ENCODE data around the gene ZNFX1. TPM values are rescaled to one million over a fixed set of nuclear protein-coding genes. Genes with fewer than 3 reads are reported as not detected.
"Not testable (repeated sequence)": the region's sequence is repeated elsewhere in the genome, so short reads cannot be mapped to it uniquely, and the experiment has no call there.

The ZNFX1 gene
- total RNA-seq, 1 donor, result 61.5 TPM

DNA sequence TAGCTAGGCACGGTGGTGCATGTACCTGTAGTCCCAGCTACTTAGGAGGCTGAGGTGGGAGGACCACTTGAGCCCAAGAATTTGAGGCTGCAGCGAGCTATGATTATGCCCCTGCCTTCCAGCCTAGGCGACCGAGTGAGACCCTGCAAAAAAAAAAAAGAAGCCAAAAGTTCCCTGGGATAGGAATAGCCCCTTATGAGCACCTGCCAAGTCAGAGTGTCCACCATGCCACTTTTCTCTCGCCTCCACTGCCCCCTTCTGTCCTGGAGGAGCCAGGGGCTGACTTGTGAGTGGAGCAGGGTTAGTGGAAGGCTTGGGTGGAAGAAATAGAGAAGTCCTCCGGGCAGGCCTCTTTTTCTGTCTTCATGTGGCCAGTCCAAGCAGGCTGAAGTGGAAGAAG is 70.8 kb downstream of the ZNFX1 start:
- Histone ChIP-seq H3K79me2 (ENCODE audit: insufficient read depth, low read length) (no peaks in the 10 kb centered on the region), H2AFZ (ENCODE audit: low read length) (no peak overlapping the region), H3K4me2 (ENCODE audit: insufficient read depth, low read length) (no peak overlapping the region)

DNA sequence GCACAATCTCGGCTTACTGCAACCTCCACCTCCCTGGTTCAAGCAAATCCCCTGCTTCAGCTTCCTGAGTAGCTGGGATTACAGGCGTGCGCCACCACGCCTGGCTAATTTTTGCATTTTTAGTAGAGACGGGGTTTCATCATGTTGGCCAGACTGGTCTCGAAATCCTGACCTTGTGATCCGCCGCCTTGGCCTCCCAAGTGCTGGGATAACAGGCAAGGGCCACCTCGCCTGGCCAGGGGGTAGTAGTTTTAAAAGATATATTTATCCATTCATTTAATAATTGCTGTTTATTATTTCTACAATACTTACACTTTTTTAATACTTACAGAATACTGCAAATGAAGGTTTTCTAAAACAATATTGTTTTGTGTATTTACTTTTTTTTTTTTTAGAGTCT is 74.1 kb downstream of the ZNFX1 start:
- TF ChIP-seq, protein P1, sequence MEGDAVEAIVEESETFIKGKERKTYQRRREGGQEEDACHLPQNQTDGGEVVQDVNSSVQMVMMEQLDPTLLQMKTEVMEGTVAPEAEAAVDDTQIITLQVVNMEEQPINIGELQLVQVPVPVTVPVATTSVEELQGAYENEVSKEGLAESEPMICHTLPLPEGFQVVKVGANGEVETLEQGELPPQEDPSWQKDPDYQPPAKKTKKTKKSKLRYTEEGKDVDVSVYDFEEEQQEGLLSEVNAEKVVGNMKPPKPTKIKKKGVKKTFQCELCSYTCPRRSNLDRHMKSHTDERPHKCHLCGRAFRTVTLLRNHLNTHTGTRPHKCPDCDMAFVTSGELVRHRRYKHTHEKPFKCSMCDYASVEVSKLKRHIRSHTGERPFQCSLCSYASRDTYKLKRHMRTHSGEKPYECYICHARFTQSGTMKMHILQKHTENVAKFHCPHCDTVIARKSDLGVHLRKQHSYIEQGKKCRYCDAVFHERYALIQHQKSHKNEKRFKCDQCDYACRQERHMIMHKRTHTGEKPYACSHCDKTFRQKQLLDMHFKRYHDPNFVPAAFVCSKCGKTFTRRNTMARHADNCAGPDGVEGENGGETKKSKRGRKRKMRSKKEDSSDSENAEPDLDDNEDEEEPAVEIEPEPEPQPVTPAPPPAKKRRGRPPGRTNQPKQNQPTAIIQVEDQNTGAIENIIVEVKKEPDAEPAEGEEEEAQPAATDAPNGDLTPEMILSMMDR (IDR thresholded peaks at IDR 0.05; ENCODE audit: extremely low read depth, low read depth, low read length), result no peak
- no peaks in the 10 kb centered on the region for H4K20me1 ChIP-seq (ENCODE audit: insufficient read depth, low read length)
- H3K27ac ChIP-seq (ENCODE audit: low read depth, low read length), result no peak overlapping the region
- H3K4me2 ChIP-seq (ENCODE audit: insufficient read depth, low read length), result no peak overlapping the region
- no peaks in the 10 kb centered on the region for H3K27me3 ChIP-seq (ENCODE audit: insufficient read depth, low read length)
- no peaks in the 10 kb centered on the region for H3K79me2 ChIP-seq (ENCODE audit: insufficient read depth, low read length)
- DNase-seq (ENCODE audit: insufficient read length, low spot score, missing footprints), result no peak
- no peaks in the 10 kb centered on the region for H3K9me3 ChIP-seq (ENCODE audit: low read depth, low read length)
- no peaks in the 10 kb centered on the region for H3K4me1 ChIP-seq (ENCODE audit: insufficient read depth, low read length)
- no peak overlapping the region for H2AFZ ChIP-seq (ENCODE audit: low read length)
- H3K36me3 ChIP-seq (ENCODE audit: insufficient read depth, low read length), result no peaks in the 10 kb centered on the region
- no peak overlapping the region for H3K4me3 ChIP-seq (ENCODE audit: insufficient read depth, low read length)

More for the DNA sequence above, 70.8 kb downstream of the ZNFX1 start:
- Histone ChIP-seq H3K4me3 (ENCODE audit: insufficient read depth, low read length) (no peak overlapping the region), H3K36me3 (ENCODE audit: insufficient read depth, low read length) (no peaks in the 10 kb centered on the region), H3K27me3 (ENCODE audit: insufficient read depth, low read length) (no peaks in the 10 kb centered on the region), H3K27ac (ENCODE audit: low read depth, low read length) (no peak overlapping the region), H3K4me1 (ENCODE audit: insufficient read depth, low read length) (no peaks in the 10 kb centered on the region), H3K9me3 (ENCODE audit: low read depth, low read length) (no peaks in the 10 kb centered on the region), H4K20me1 (ENCODE audit: insufficient read depth, low read length) (no peaks in the 10 kb centered on the region)
- TF ChIP-seq, protein P1 (IDR thresholded peaks at IDR 0.05; ENCODE audit: extremely low read depth, low read depth, low read length), result no peak
- DNase-seq (ENCODE audit: insufficient read length, low spot score, missing footprints), result no peak

DNA sequence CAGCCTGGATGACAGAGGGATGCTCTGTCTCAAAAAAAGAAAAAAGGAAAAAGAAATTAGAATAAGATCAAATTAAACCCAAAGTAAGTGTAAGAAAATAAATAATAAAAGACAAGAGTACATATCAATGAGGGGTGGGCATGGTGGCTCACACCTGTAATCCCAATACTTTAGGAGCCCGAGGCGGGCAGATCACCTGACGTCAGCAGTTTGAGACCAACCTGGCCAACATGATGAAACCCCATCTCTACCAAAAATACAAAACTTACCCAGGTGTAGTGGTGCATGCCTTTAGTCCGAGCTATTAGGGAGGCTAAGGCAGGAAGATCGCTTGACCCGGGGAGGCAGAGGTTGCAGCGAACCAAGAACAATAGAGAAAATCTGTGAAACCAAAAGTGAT is 74.8 kb downstream of the ZNFX1 start:
- no peaks in the 10 kb centered on the region for H3K27me3 ChIP-seq (ENCODE audit: insufficient read depth, low read length)
- H3K36me3 ChIP-seq (ENCODE audit: insufficient read depth, low read length), result no peaks in the 10 kb centered on the region
- H3K4me1 ChIP-seq (ENCODE audit: insufficient read depth, low read length), result no peaks in the 10 kb centered on the region
- H4K20me1 ChIP-seq (ENCODE audit: insufficient read depth, low read length), result no peaks in the 10 kb centered on the region
- TF ChIP-seq, protein P1 (IDR thresholded peaks at IDR 0.05; ENCODE audit: extremely low read depth, low read depth, low read length), result no peak
- no peak overlapping the region for H3K4me3 ChIP-seq (ENCODE audit: insufficient read depth, low read length)
- no peaks in the 10 kb centered on the region for H3K79me2 ChIP-seq (ENCODE audit: insufficient read depth, low read length)
- H3K27ac ChIP-seq (ENCODE audit: low read depth, low read length), result no peak overlapping the region
- no peak overlapping the region for H3K4me2 ChIP-seq (ENCODE audit: insufficient read depth, low read length)
- no peak for DNase-seq (ENCODE audit: insufficient read length, low spot score, missing footprints)
- no peaks in the 10 kb centered on the region for H3K9me3 ChIP-seq (ENCODE audit: low read depth, low read length)
- no peak overlapping the region for H2AFZ ChIP-seq (ENCODE audit: low read length)

DNA sequence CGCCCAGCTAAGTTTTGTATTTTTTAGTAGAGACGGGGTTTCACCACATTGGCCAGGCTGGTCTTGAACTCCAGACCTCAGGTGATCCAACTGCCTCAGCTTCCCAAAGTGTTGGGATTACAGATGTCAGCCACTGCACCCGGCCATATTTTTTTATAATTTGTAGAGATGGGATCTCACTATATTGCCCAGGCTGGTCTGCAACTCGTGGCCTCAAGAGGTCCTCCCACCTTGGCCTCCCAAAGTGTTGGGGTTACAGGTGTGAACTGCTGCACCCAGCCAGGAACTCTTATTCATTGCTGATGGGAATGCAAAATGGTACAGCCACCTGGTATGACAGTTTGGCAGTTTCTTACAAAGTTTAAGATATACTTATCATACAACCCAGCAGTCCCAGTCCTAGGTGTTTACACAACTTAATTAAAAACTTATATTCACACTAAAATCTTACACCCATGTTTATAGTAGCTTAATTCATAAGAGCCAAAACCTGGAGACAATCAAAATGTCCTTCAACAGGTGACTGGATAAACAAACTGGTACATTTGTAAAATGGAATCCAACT is 78.0 kb downstream of the ZNFX1 start:
- TF ChIP-seq, protein P1 (IDR thresholded peaks at IDR 0.05; ENCODE audit: extremely low read depth, low read depth, low read length), result no peak
- Histone ChIP-seq H3K79me2 (ENCODE audit: insufficient read depth, low read length) (no peaks in the 10 kb centered on the region), H2AFZ (ENCODE audit: low read length) (no peak overlapping the region), H3K27ac (ENCODE audit: low read depth, low read length) (no peak overlapping the region), H3K4me3 (ENCODE audit: insufficient read depth, low read length) (no peak overlapping the region), H3K36me3 (ENCODE audit: insufficient read depth, low read length) (no peaks in the 10 kb centered on the region), H3K27me3 (ENCODE audit: insufficient read depth, low read length) (no peaks in the 10 kb centered on the region), H3K4me1 (ENCODE audit: insufficient read depth, low read length) (no peaks in the 10 kb centered on the region), H4K20me1 (ENCODE audit: insufficient read depth, low read length) (no peaks in the 10 kb centered on the region), H3K9me3 (ENCODE audit: low read depth, low read length) (no peaks in the 10 kb centered on the region), H3K4me2 (ENCODE audit: insufficient read depth, low read length) (no peak overlapping the region)
- DNase-seq (ENCODE audit: insufficient read length, low spot score, missing footprints), result no peak

DNA sequence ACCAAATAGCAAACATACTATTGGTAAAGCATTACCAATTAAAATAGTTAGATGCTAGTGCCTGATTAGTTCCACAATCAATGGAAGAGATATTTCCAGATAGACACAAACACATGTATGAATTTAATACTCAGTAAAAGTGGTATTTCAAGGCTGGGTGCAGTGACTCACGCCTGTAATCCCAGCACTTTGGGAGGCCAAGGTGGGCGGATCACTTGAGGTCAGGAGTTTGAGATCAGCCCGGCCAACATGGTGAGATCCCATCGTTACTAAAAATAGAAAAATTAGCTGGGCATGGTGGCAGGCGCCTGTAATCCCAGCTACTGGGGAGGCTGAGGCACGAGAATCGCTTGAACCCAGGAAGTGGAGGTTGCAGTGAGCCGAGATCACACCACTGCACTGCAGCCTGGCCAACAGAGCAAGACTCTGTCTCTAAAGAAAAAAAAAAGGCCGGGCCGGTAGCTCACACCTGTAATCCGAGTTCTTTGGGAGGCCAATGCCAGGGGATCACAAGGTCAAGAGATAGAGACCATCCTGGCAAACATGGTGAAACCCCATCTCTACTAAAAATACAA is 84.8 kb downstream of the ZNFX1 start:
- not testable (repeated sequence) for H2AFZ ChIP-seq (ENCODE audit: low read length); H3K4me2 ChIP-seq (ENCODE audit: insufficient read depth, low read length); H3K4me1 ChIP-seq (ENCODE audit: insufficient read depth, low read length); H4K20me1 ChIP-seq (ENCODE audit: insufficient read depth, low read length); H3K4me3 ChIP-seq (ENCODE audit: insufficient read depth, low read length); H3K9me3 ChIP-seq (ENCODE audit: low read depth, low read length); H3K27me3 ChIP-seq (ENCODE audit: insufficient read depth, low read length); H3K36me3 ChIP-seq (ENCODE audit: insufficient read depth, low read length); H3K27ac ChIP-seq (ENCODE audit: low read depth, low read length); H3K79me2 ChIP-seq (ENCODE audit: insufficient read depth, low read length); DNase-seq (ENCODE audit: insufficient read length, low spot score, missing footprints)
